Measurements from ENCODE around the gene CRHR1. TPM values are rescaled to one million over a fixed set of nuclear protein-coding genes. Genes with fewer than 3 reads are reported as not detected.

The CRHR1 gene
- total RNA-seq, 4 donors from 2014 or later: not detected

DNA sequence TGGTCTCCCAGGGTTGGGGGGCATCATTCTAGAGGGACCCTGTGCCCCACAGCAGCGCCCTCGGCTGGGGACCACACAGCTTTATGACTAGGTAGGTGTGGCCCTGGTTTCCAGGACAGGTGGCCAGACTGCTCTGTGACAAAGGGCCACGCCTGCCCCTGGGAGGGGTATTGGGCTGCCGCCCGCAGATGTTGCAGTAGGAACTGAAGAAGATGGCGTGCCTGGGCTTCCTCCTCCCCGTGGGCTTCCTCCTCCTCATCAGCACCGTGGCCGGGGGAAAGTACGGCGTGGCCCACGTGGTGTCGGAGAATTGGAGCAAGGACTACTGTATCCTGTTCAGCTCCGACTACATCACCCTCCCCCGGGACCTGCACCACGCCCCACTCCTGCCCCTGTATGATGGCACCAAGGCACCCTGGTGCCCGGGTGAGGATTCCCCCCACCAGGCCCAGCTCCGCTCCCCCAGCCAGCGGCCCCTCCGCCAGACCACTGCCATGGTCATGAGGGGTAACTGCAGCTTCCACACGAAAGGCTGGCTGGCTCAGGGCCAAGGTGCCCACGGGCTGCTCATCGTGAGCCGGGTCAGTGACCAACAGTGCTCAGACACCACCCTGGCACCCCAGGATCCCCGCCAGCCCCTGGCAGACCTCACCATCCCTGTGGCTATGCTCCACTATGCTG, 60.7 kb downstream of the CRHR1 start, which contains the start of gene SPPL2C:
Gene SPPL2C (plus strand): TSS at position 187 of the 681 bp plus-strand sequence. CDS start 26 bp downstream, at position 213.
- no peaks in the 10 kb centered on the region for H3K9me3 ChIP-seq
- DNase-seq: no peak
- H3K4me1 ChIP-seq: no peaks in the 10 kb centered on the region
- no peaks in the 10 kb centered on the region for H3K27me3 ChIP-seq
- intact Hi-C loops (cut with DNase I; ENCODE audit: low total_unique reads): loop anchor here (5.0 kb wide), 1 partner anchor 213 kb away; no protein-coding TSS in a partner anchor
- in situ Hi-C loops (cut with MboI; ENCODE audit: low pct_ligation_motif_present in 1 of 4, low pct_unique_long_range_greater_than_20kb in 1 of 4, low sequenced_read_pairs in 3 of 4): no loop called here
- WGBS, 2 donors (ENCODE audit: low coverage in 1 of 2): 53% methylated on average over 23 of the region's 25 CpGs; no CpG with 5 or more reads in 1 of the 2 donors
- TF ChIP-seq POLR2AphosphoS5 (IDR thresholded peaks at IDR 0.05) (no peak), POLR2A (IDR thresholded peaks at IDR 0.05) (no peak), EP300 (IDR thresholded peaks at IDR 0.05; ENCODE audit: low read depth) (no peak)
- TF ChIP-seq, protein P1, sequence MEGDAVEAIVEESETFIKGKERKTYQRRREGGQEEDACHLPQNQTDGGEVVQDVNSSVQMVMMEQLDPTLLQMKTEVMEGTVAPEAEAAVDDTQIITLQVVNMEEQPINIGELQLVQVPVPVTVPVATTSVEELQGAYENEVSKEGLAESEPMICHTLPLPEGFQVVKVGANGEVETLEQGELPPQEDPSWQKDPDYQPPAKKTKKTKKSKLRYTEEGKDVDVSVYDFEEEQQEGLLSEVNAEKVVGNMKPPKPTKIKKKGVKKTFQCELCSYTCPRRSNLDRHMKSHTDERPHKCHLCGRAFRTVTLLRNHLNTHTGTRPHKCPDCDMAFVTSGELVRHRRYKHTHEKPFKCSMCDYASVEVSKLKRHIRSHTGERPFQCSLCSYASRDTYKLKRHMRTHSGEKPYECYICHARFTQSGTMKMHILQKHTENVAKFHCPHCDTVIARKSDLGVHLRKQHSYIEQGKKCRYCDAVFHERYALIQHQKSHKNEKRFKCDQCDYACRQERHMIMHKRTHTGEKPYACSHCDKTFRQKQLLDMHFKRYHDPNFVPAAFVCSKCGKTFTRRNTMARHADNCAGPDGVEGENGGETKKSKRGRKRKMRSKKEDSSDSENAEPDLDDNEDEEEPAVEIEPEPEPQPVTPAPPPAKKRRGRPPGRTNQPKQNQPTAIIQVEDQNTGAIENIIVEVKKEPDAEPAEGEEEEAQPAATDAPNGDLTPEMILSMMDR (IDR thresholded peaks at IDR 0.05): no peak
- H3K27ac ChIP-seq: no peak within 1 kb of the TSS
- no peaks in the 10 kb centered on the region for H3K36me3 ChIP-seq
- H3K4me3 ChIP-seq: no peak within 1 kb of the TSS

DNA sequence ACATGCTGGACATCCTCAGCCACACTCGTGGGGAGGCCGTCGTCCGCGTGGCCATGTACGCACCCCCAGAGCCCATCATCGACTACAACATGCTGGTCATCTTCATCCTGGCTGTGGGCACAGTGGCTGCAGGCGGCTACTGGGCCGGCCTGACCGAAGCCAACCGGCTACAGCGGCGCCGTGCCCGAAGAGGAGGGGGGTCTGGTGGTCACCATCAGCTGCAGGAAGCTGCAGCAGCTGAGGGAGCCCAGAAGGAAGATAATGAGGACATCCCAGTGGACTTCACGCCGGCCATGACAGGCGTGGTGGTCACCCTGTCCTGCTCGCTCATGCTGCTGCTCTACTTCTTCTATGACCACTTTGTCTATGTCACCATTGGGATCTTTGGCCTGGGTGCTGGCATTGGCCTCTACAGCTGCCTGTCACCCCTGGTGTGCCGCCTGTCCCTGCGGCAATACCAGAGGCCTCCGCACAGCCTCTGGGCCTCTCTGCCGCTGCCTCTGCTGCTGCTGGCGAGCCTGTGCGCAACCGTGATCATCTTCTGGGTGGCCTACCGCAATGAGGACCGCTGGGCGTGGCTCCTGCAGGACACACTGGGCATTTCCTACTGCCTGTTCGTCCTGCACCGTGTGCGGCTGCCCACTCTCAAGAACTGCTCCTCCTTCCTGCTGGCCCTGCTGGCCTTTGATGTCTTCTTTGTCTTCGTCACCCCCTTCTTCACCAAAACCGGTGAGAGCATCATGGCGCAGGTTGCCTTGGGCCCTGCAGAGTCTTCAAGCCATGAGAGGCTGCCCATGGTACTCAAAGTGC, 61.5 kb downstream of the CRHR1 start:
- Histone ChIP-seq H3K36me3 (no peaks in the 10 kb centered on the region), H3K4me3 (no peak overlapping the region), H3K4me1 (no peaks in the 10 kb centered on the region), H3K27ac (no peak overlapping the region), H3K9me3 (no peaks in the 10 kb centered on the region), H3K27me3 (no peaks in the 10 kb centered on the region)
- in situ Hi-C loops (cut with MboI; ENCODE audit: low pct_ligation_motif_present in 1 of 4, low pct_unique_long_range_greater_than_20kb in 1 of 4, low sequenced_read_pairs in 3 of 4) (no loop called here), intact Hi-C loops (cut with DNase I; ENCODE audit: low total_unique reads) (loop anchor here (5.0 kb wide), 1 partner anchor 213 kb away; no protein-coding TSS in a partner anchor)
- WGBS, 2 donors (ENCODE audit: low coverage in 1 of 2): 87% methylated on average over 3 to 33 of the region's 35 CpGs
- DNase-seq: no peak
- TF ChIP-seq EP300 (IDR thresholded peaks at IDR 0.05; ENCODE audit: low read depth): no peak
- TF ChIP-seq, protein P1 (IDR thresholded peaks at IDR 0.05): no peak
- TF ChIP-seq POLR2AphosphoS5 (IDR thresholded peaks at IDR 0.05): no peak
- TF ChIP-seq POLR2A (IDR thresholded peaks at IDR 0.05): no peak

DNA sequence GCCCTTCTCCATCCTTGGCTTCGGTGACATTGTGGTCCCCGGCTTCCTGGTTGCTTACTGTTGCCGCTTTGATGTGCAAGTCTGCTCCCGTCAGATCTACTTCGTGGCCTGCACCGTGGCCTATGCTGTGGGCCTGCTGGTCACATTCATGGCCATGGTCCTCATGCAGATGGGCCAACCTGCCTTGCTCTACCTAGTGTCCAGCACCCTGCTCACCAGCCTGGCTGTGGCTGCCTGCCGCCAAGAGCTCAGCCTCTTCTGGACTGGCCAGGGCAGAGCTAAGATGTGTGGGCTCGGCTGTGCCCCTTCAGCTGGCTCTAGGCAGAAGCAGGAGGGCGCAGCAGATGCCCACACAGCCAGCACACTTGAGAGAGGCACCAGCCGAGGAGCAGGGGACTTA, 62.1 kb downstream of the CRHR1 start:
- Histone ChIP-seq H3K4me1 (no peaks in the 10 kb centered on the region), H3K36me3 (no peaks in the 10 kb centered on the region), H3K27ac (no peak overlapping the region), H3K27me3 (peaks cover under 1% of the 10 kb centered on the region), H3K9me3 (no peaks in the 10 kb centered on the region), H3K4me3 (no peak overlapping the region)
- no peak for DNase-seq
- TF ChIP-seq POLR2AphosphoS5 (IDR thresholded peaks at IDR 0.05) (no peak), POLR2A (IDR thresholded peaks at IDR 0.05) (no peak), EP300 (IDR thresholded peaks at IDR 0.05; ENCODE audit: low read depth) (no peak)
- TF ChIP-seq, protein P1 (IDR thresholded peaks at IDR 0.05): no peak
- WGBS, 2 donors (ENCODE audit: low coverage in 1 of 2): 93 to 100% methylated on average over 1 to 10 of the region's 10 CpGs
- in situ Hi-C loops (cut with MboI; ENCODE audit: low pct_ligation_motif_present in 1 of 4, low pct_unique_long_range_greater_than_20kb in 1 of 4, low sequenced_read_pairs in 3 of 4) (no loop called here), intact Hi-C loops (cut with DNase I; ENCODE audit: low total_unique reads) (loop anchor here (5.0 kb wide), 1 partner anchor 214 kb away; no protein-coding TSS in a partner anchor)

DNA sequence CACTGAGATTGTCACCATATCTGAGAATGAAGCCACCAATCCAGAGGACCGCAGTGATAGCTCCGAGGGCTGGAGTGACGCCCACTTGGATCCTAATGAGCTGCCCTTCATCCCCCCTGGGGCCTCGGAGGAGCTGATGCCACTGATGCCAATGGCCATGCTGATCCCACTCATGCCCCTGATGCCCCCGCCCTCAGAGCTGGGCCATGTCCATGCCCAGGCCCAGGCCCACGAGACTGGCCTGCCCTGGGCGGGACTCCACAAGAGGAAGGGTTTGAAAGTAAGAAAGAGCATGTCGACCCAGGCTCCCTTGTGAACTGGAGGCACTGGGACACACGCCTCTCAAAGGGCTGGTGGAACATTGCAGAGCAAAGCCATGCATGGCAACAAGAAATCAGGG, 62.5 kb downstream of the CRHR1 start:
- intact Hi-C loops (cut with DNase I; ENCODE audit: low total_unique reads) (loop anchor here (5.0 kb wide), 1 partner anchor 214 kb away; no protein-coding TSS in a partner anchor), in situ Hi-C loops (cut with MboI; ENCODE audit: low pct_ligation_motif_present in 1 of 4, low pct_unique_long_range_greater_than_20kb in 1 of 4, low sequenced_read_pairs in 3 of 4) (no loop called here)
- H3K36me3 ChIP-seq: no peaks in the 10 kb centered on the region
- 73% methylated on average over 9 of the region's 9 CpGs; no CpG with 5 or more reads in 1 of the 2 donors for WGBS, 2 donors (ENCODE audit: low coverage in 1 of 2)
- DNase-seq: no peak
- H3K9me3 ChIP-seq: no peaks in the 10 kb centered on the region
- H3K4me1 ChIP-seq: no peaks in the 10 kb centered on the region
- no peak overlapping the region for H3K27ac ChIP-seq
- TF ChIP-seq POLR2AphosphoS5 (IDR thresholded peaks at IDR 0.05) (no peak), EP300 (IDR thresholded peaks at IDR 0.05; ENCODE audit: low read depth) (no peak), POLR2A (IDR thresholded peaks at IDR 0.05) (no peak)
- TF ChIP-seq, protein P1 (IDR thresholded peaks at IDR 0.05): no peak
- H3K27me3 ChIP-seq: peaks cover 5% of the 10 kb centered on the region
- H3K4me3 ChIP-seq: no peak overlapping the region
